GM12891 (cell line): ENCODE results near the gene TMEM54.

Experiments
- POLR2A ChIP-seq: IDR thresholded peaks from 2 replicates; pipeline ENCODE4 v1.6.1; 2011; ENCODE audit warnings: low read depth, low read length, control low read depth
- POLR2AphosphoS5 ChIP-seq: IDR thresholded peaks from 2 replicates; pipeline ENCODE4 v1.6.1; 2011; ENCODE audit warnings: low read depth, low read length, control low read depth
- POU2F2 ChIP-seq: IDR thresholded peaks from 2 replicates; pipeline ENCODE4 v1.6.1; 2011; ENCODE audit warnings: low read depth, mild to moderate bottlenecking, control low read depth, low read length, moderate library complexity
- TAF1 ChIP-seq: IDR thresholded peaks from 2 replicates; pipeline ENCODE4 v1.6.1; 2011; ENCODE audit warnings: low read depth, low read length, control low read depth

DNA sequence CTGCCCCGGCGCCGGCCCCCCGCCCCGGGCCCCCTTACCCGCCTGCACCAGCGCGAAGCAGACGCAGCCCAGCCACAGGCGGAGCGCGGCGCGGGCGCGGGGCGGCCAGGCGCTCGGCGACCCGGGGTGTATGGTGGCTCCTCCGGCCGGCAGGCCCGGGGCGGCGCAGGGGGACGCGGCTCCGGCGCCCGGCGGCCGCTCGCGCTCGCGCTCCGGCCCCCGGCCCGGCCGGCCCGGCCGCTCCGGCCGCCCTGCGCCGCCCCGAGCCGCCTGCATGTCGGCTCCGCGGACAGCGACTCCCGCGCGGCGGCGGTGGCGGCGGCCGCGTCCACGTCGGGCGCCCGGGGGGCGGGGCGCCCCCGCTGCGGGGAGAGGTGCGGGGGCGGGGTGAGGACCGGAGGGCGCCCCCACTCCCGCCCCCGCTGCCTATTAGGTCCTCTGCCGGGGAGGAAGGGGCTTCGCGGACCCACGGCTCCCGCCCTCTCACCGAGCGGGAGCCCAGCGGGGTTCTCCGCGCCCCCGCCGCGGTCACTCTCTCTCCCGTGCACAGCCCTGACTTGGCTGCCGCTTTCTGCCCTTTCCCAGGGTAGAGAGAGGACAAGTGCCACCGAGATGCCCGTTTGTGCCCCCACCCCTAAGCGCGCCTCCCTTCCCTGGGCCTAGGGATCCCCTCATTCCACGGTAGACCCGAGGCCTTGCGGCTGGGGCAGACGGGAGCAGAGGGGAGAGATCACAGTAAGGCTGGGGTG lies 30.4 kb downstream of the TMEM54 start, which contains the start of gene FNDC5:
- TF ChIP-seq POLR2AphosphoS5 (no peak), POLR2A (no peak), TAF1 (no peak), POU2F2 (no peak)
